GF-D8 (cell line): Measurements from ENCODE around the gene SLC6A6.

Experiments
- DNase-seq: peaks from one replicate; lab custom pipeline; 2025; lab: John Stamatoyannopoulos, UW

SLC6A6 gene

GRCh38 chr3:14523792-14524191 is 121.4 kb downstream of the SLC6A6 start:
- DNase-seq: no peak

- no peak for DNase-seq
These were observed 121.9 kb downstream of the SLC6A6 start for GRCh38 chr3:14524311-14524711.

- no peak for DNase-seq
These were observed 122.7 kb downstream of the SLC6A6 start for GRCh38 chr3:14524920-14525660.

GRCh38 chr3:14525685-14526631 is 123.6 kb downstream of the SLC6A6 start:
- DNase-seq: no peak

GRCh38 chr3:14528081-14528480 is 125.7 kb downstream of the SLC6A6 start:
- DNase-seq: no peak

- DNase-seq: no peak
These were observed 129.5 kb downstream of the SLC6A6 start for GRCh38 chr3:14531856-14532395.

- no peak for DNase-seq
These were observed 130.5 kb downstream of the SLC6A6 start for GRCh38 chr3:14532691-14533456.

GRCh38 chr3:14533457-14533958 is 131.1 kb downstream of the SLC6A6 start:
- DNase-seq: no peak

- no peak for DNase-seq
These were observed 132.2 kb downstream of the SLC6A6 start for GRCh38 chr3:14534516-14535191.

- DNase-seq: no peak
These were observed 133.2 kb downstream of the SLC6A6 start for GRCh38 chr3:14535616-14536015.

GRCh38 chr3:14536055-14536815 is 133.8 kb downstream of the SLC6A6 start:
- no peak for DNase-seq

- no peak for DNase-seq
These were observed 134.6 kb downstream of the SLC6A6 start for GRCh38 chr3:14536837-14537589.

GRCh38 chr3:14537590-14538450 is 135.4 kb downstream of the SLC6A6 start:
- no peak for DNase-seq

GRCh38 chr3:14538451-14539088 is 136.2 kb downstream of the SLC6A6 start:
- DNase-seq: no peak
